HL-60 (cell line): ENCODE results near the gene POLE2.

ENCODE experiments used
- POLR2AphosphoS5 ChIP-seq: IDR thresholded peaks from 2 replicates; pipeline ENCODE4 v1.6.1; 2012; ENCODE audit warnings: low read depth
- REST ChIP-seq: IDR thresholded peaks from 2 replicates; pipeline ENCODE4 v1.6.1; 2012; ENCODE audit warnings: low read depth; ENCODE audit not compliant: insufficient replicate concordance
- SPI1 ChIP-seq: IDR thresholded peaks from 2 replicates; pipeline ENCODE4 v1.6.1; 2012; ENCODE audit warnings: low read depth, mild to moderate bottlenecking, borderline replicate concordance
- TF ChIP-seq, protein P1 (sequence below): IDR thresholded peaks from one replicate; pipeline ENCODE4 v1.5.1; 2011; ENCODE audit warnings: low read length, control low read depth, inconsistent platforms; ENCODE audit not compliant: insufficient read depth

GRCh38 chr14:49636866-49637265 is 51.1 kb downstream of the POLE2 start:
- no peak for TF ChIP-seq REST
- TF ChIP-seq, protein P1, sequence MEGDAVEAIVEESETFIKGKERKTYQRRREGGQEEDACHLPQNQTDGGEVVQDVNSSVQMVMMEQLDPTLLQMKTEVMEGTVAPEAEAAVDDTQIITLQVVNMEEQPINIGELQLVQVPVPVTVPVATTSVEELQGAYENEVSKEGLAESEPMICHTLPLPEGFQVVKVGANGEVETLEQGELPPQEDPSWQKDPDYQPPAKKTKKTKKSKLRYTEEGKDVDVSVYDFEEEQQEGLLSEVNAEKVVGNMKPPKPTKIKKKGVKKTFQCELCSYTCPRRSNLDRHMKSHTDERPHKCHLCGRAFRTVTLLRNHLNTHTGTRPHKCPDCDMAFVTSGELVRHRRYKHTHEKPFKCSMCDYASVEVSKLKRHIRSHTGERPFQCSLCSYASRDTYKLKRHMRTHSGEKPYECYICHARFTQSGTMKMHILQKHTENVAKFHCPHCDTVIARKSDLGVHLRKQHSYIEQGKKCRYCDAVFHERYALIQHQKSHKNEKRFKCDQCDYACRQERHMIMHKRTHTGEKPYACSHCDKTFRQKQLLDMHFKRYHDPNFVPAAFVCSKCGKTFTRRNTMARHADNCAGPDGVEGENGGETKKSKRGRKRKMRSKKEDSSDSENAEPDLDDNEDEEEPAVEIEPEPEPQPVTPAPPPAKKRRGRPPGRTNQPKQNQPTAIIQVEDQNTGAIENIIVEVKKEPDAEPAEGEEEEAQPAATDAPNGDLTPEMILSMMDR: no peak
- TF ChIP-seq POLR2AphosphoS5: no peak
- TF ChIP-seq SPI1: no peak
